HCT116 (cell line): ENCODE measurements around the gene EBI3. TPM values are rescaled to one million over a fixed set of nuclear protein-coding genes. Genes with fewer than 3 reads are reported as not detected.

Source experiments
- ATAC-seq: fragments of 200-7000 bp; cut with Tn5 transposase; 2 replicates; pipeline ENCODE4 v1.9.1; 2020; ENCODE audit warnings: mild to moderate bottlenecking, moderate library complexity
- BruUV-seq: library from RNA; stranded (reverse); fragments of 400-500 nt; replicated peaks from 2 replicates; lab custom pipeline; 2021; lab: Mats Ljungman, UMichigan
- CTCF ChIA-PET: fragments of 300-600 bp; sonication (Branson Sonifier 250); formaldehyde crosslinking; loops from one replicate; lab custom pipeline; 2021; ENCODE audit warnings: antibody characterized with exemption; lab: Charles Lee
- POLR2A ChIA-PET: fragments of 300-600, 350-600 bp; sonication (Branson Sonifier 250); formaldehyde crosslinking; loops from one replicate; lab custom pipeline; 2021; ENCODE audit warnings: antibody characterized with exemption; lab: Charles Lee
- RAD21 ChIA-PET, 2 experiments: fragments of 300-600 bp; sonication (Branson Sonifier 250); formaldehyde crosslinking; loops; one replicate each; lab custom pipeline; 2023; ENCODE audit warnings: low total read pairs in 2 of 2; ENCODE audit not compliant: uncharacterized antibody in 2 of 2, unreplicated experiment in 2 of 2, low non-redundant PET in 1 of 2; lab: Charles Lee
- DNase-seq: peaks from one replicate; pipeline ENCODE4 v3.0.0-alpha.2; 2010; ENCODE audit warnings: low read depth, low spot score
- H2AFZ ChIP-seq: fragments of 200-600 bp; shearing (Covaris generic), sonication (generic); 2 replicates; pipeline ENCODE4 v1.6.1; 2017; ENCODE audit warnings: low read depth, mixed run types, mixed read lengths, antibody characterized with exemption, low read length; ENCODE audit not compliant: poor library complexity, severe bottlenecking
- H3K27ac ChIP-seq: 2 replicates; pipeline ENCODE4 v1.5.1; 2012; ENCODE audit warnings: low read depth, low read length
- H3K27me3 ChIP-seq: fragments of 200-600 bp; sonication (generic); 2 replicates; pipeline ENCODE4 v1.6.1; 2016; ENCODE audit warnings: mixed run types, low read length, mixed read lengths; ENCODE audit not compliant: insufficient read depth
- H3K36me3 ChIP-seq, 2 experiments: fragments of 200-500 bp in 1 of 2; fragments of 200-600 bp in 1 of 2; sonication (Bioruptor generic) in 1 of 2; sonication (generic) in 1 of 2; 2 replicates each; pipeline versions ENCODE4 v1.5.1 to v1.6.1; 2014 to 2016; ENCODE audit warnings: low read length in 2 of 2, inconsistent platforms in 1 of 2, mixed read lengths in 1 of 2, mixed run types in 1 of 2; ENCODE audit not compliant: insufficient read depth in 2 of 2, control insufficient read depth in 1 of 2
- H3K4me1 ChIP-seq, 2 experiments: fragments of 200-600 bp in 1 of 2; sonication (generic) in 1 of 2; 2 replicates each; pipeline versions ENCODE4 v1.5.1 to v1.6.1; 2012 to 2017; ENCODE audit warnings: low read length in 2 of 2, inconsistent platforms in 1 of 2, mild to moderate bottlenecking in 1 of 2, mixed read lengths in 1 of 2, mixed run types in 1 of 2, moderate library complexity in 1 of 2; ENCODE audit not compliant: insufficient read depth in 2 of 2, control insufficient read depth in 1 of 2
- H3K4me2 ChIP-seq: fragments of 200-600 bp; sonication (generic); 2 replicates; pipeline ENCODE4 v1.6.1; 2017; ENCODE audit warnings: mixed run types, low read length, mixed read lengths
- H3K4me3 ChIP-seq, 2 experiments: fragments of 200-600 bp in 1 of 2; sonication (generic) in 1 of 2; replicated peaks in 1 of 2; 2 replicates each; pipeline ENCODE4 v1.5.1; 2011 to 2016; ENCODE audit warnings: low read length in 2 of 2, control low read depth in 1 of 2, low read depth in 1 of 2, mild to moderate bottlenecking in 1 of 2, mixed read lengths in 1 of 2, mixed run types in 1 of 2
- H3K79me2 ChIP-seq: fragments of 200-600 bp; sonication (generic); 2 replicates; pipeline ENCODE4 v1.6.1; 2017; ENCODE audit warnings: mild to moderate bottlenecking, mixed run types, low read length, moderate library complexity, mixed read lengths; ENCODE audit not compliant: insufficient read depth
- H3K9ac ChIP-seq: fragments of 200-600 bp; sonication (generic); 2 replicates; pipeline ENCODE4 v1.6.1; 2016; ENCODE audit warnings: low read length, mixed read lengths
- H3K9me2 ChIP-seq: fragments of 200-600 bp; sonication (generic), shearing (Covaris generic); 2 replicates; pipeline ENCODE4 v1.6.1; 2017; ENCODE audit warnings: mixed run types, mild to moderate bottlenecking, moderate library complexity; ENCODE audit not compliant: insufficient read depth
- H3K9me3 ChIP-seq, 2 experiments: fragments of 200-500 bp in 1 of 2; fragments of 200-600 bp in 1 of 2; sonication (Bioruptor generic) in 1 of 2; sonication (generic) in 1 of 2; 2 replicates each; pipeline ENCODE4 v1.6.1; 2014 to 2017; ENCODE audit warnings: low read length in 2 of 2, mixed read lengths in 2 of 2, inconsistent platforms in 1 of 2, low read depth in 1 of 2, mild to moderate bottlenecking in 1 of 2, mixed run types in 1 of 2, moderate library complexity in 1 of 2; ENCODE audit not compliant: control insufficient read depth in 1 of 2, insufficient read depth in 1 of 2
- H4K20me1 ChIP-seq: fragments of 200-600 bp; sonication (generic), shearing (Covaris generic); 2 replicates; pipeline ENCODE4 v1.6.1; 2017; ENCODE audit warnings: mixed run types, mild to moderate bottlenecking, moderate library complexity; ENCODE audit not compliant: insufficient read depth
- CBX3 ChIP-seq: IDR thresholded peaks from 2 replicates; pipeline ENCODE4 v1.6.1; 2012; ENCODE audit warnings: low read depth
- CTCF ChIP-seq, 3 experiments: fragments of 200-600 bp in 1 of 3; sonication (generic) in 1 of 3; IDR thresholded peaks in 2 of 3; conservative IDR thresholded peaks in 1 of 3; 2 replicates each; pipeline ENCODE4 v1.5.1; 2012 to 2017; ENCODE audit warnings: low read depth in 2 of 3, low read length in 2 of 3, antibody characterized with exemption in 1 of 3, borderline replicate concordance in 1 of 3, control low read depth in 1 of 3, mild to moderate bottlenecking in 1 of 3, mixed read lengths in 1 of 3, mixed run types in 1 of 3, moderate library complexity in 1 of 3; ENCODE audit not compliant: insufficient read depth in 1 of 3
- EGR1 ChIP-seq: IDR thresholded peaks from 2 replicates; pipeline ENCODE4 v1.6.1; 2012; ENCODE audit warnings: low read depth
- ELF1 ChIP-seq: IDR thresholded peaks from 2 replicates; pipeline ENCODE4 v1.6.1; 2012; ENCODE audit warnings: low read depth, borderline replicate concordance
- EZH2 ChIP-seq: fragments of 200-600 bp; sonication (generic); IDR thresholded peaks from 2 replicates; pipeline ENCODE4 v1.6.1; 2017; ENCODE audit warnings: antibody characterized with exemption, mixed run types
- EZH2phosphoT487 ChIP-seq: fragments of 200-600 bp; IDR thresholded peaks from 2 replicates; pipeline ENCODE4 v1.6.1; 2018; ENCODE audit warnings: antibody characterized with exemption, borderline replicate concordance
- POLR2A ChIP-seq: IDR thresholded peaks from 2 replicates; pipeline ENCODE4 v1.7.0; 2011; ENCODE audit warnings: borderline replicate concordance; ENCODE audit not compliant: insufficient read depth, insufficient read length; ENCODE audit errors: extremely low read depth
- POLR2AphosphoS5 ChIP-seq: IDR thresholded peaks from 2 replicates; pipeline ENCODE4 v1.6.1; 2011; ENCODE audit warnings: mild to moderate bottlenecking, low read depth, low read length, moderate library complexity
- REST ChIP-seq: IDR thresholded peaks from 2 replicates; pipeline ENCODE4 v1.6.1; 2012; ENCODE audit warnings: low read depth
- SIN3A ChIP-seq: IDR thresholded peaks from 2 replicates; pipeline ENCODE4 v1.6.1; 2012; ENCODE audit warnings: low read depth
- SP1 ChIP-seq: IDR thresholded peaks from 2 replicates; pipeline ENCODE4 v1.6.1; 2012; ENCODE audit warnings: low read depth
- SRF ChIP-seq: IDR thresholded peaks from 2 replicates; pipeline ENCODE4 v1.6.1; 2012; ENCODE audit warnings: low read depth
- TCF7L2 ChIP-seq: IDR thresholded peaks from 2 replicates; pipeline ENCODE4 v1.7.0; 2011; ENCODE audit warnings: borderline replicate concordance, inconsistent platforms; ENCODE audit not compliant: insufficient read depth, insufficient read length; ENCODE audit errors: extremely low read depth
- YY1 ChIP-seq: IDR thresholded peaks from 2 replicates; pipeline ENCODE4 v1.6.1; 2011; ENCODE audit warnings: low read length, low read depth, moderate library complexity, mild to moderate bottlenecking; ENCODE audit not compliant: insufficient replicate concordance; ENCODE audit errors: extremely low read depth
- ZNF274 ChIP-seq: fragments of 200-500 bp; sonication (Bioruptor generic); IDR thresholded peaks from 2 replicates; pipeline ENCODE4 v1.6.1; 2014; ENCODE audit warnings: mild to moderate bottlenecking, low read depth, low read length, inconsistent platforms
- intact Hi-C: fragments of 100-400 bp; cut with micrococcal nuclease; formaldehyde crosslinking; loops from 2 replicates; pipeline ENCODE4 v1.10.0; 2022
- total RNA-seq: library from RNA; stranded (reverse); gene quantifications from one replicate; pipeline ENCODE4 v1.2.1, GENCODE V29; 2021; ENCODE audit not compliant: unreplicated experiment
- TF ChIP-seq, protein P1 (sequence below): IDR thresholded peaks from 2 replicates; pipeline ENCODE4 v1.6.1; 2012
- TF ChIP-seq, protein P2 (sequence below): IDR thresholded peaks from 2 replicates; pipeline ENCODE4 v1.6.1; 2011; ENCODE audit warnings: mild to moderate bottlenecking, low read length, moderate library complexity; ENCODE audit not compliant: insufficient replicate concordance; ENCODE audit errors: extremely low read depth
- TF ChIP-seq, protein P3 (sequence below): IDR thresholded peaks from 2 replicates; pipeline ENCODE4 v1.6.1; 2012

The EBI3 gene
- total RNA-seq, 1 experiment from 2014 or later: 1.2 TPM

- H3K4me2 ChIP-seq: no peak overlapping the region
- CTCF ChIA-PET: interaction anchor here (0.6 kb wide), 1 partner anchor 71 kb away, joined by 3 read pairs; no protein-coding TSS in a partner anchor
- POLR2A ChIA-PET: no interaction called here
- RAD21 ChIA-PET: no interaction called here
- H3K9me2 ChIP-seq: no peaks in the 10 kb centered on the region
- no peaks in the 10 kb centered on the region for H3K27me3 ChIP-seq
- no peaks in the 10 kb centered on the region for H4K20me1 ChIP-seq
- H3K9ac ChIP-seq: no peak overlapping the region
- peaks cover 5 to 6% of the 10 kb centered on the region in 2 experiments; a peak in 2 of 4 replicates for H3K9me3 ChIP-seq
- no peak for TF ChIP-seq EZH2phosphoT487
- TF ChIP-seq CTCF (IDR thresholded peaks at IDR 0.05 in 2 of 3, conservative IDR thresholded peaks at IDR 0.05 in 1 of 3; ENCODE audit: borderline replicate concordance in 1 of 3, insufficient read depth in 1 of 3, low read depth in 2 of 3, low read length in 2 of 3): no peak
- TF ChIP-seq SP1: no peak
- TF ChIP-seq, protein P1, sequence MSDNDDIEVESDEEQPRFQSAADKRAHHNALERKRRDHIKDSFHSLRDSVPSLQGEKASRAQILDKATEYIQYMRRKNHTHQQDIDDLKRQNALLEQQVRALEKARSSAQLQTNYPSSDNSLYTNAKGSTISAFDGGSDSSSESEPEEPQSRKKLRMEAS: no peak
- TF ChIP-seq REST: no peak
- TF ChIP-seq TCF7L2: no peak
- TF ChIP-seq SIN3A: no peak
- TF ChIP-seq YY1: no peak
- TF ChIP-seq CBX3: no peak
- TF ChIP-seq, protein P2, sequence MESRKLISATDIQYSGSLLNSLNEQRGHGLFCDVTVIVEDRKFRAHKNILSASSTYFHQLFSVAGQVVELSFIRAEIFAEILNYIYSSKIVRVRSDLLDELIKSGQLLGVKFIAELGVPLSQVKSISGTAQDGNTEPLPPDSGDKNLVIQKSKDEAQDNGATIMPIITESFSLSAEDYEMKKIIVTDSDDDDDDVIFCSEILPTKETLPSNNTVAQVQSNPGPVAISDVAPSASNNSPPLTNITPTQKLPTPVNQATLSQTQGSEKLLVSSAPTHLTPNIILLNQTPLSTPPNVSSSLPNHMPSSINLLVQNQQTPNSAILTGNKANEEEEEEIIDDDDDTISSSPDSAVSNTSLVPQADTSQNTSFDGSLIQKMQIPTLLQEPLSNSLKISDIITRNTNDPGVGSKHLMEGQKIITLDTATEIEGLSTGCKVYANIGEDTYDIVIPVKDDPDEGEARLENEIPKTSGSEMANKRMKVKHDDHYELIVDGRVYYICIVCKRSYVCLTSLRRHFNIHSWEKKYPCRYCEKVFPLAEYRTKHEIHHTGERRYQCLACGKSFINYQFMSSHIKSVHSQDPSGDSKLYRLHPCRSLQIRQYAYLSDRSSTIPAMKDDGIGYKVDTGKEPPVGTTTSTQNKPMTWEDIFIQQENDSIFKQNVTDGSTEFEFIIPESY: no peak
- TF ChIP-seq, protein P3, sequence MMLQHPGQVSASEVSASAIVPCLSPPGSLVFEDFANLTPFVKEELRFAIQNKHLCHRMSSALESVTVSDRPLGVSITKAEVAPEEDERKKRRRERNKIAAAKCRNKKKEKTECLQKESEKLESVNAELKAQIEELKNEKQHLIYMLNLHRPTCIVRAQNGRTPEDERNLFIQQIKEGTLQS: no peak
- no peak for TF ChIP-seq ZNF274
- no peak for TF ChIP-seq EZH2
- TF ChIP-seq ELF1: no peak
- no peak for TF ChIP-seq POLR2AphosphoS5
- no peak for TF ChIP-seq SRF
- TF ChIP-seq EGR1: no peak
- no peak for TF ChIP-seq POLR2A
- no peak for DNase-seq
- peaks cover 21 to 36% of the 10 kb centered on the region in 2 experiments for H3K36me3 ChIP-seq
- H3K4me1 ChIP-seq: no peaks in the 10 kb centered on the region
- no TSS peak for BruUV-seq
- no peak for ATAC-seq
- intact Hi-C loops: no loop called here
- H3K27ac ChIP-seq: no peak overlapping the region
- H3K79me2 ChIP-seq: no peaks in the 10 kb centered on the region
- no peak overlapping the region for H3K4me3 ChIP-seq
- H2AFZ ChIP-seq: no peak overlapping the region
These were observed 27.7 kb downstream of the EBI3 start for GRCh38 chr19:4257025-4257424.
